SK-N-MC (cell line): Measurements from ENCODE around the gene E2F3.

Experiments used
- EZH2 ChIP-seq: fragments of 200-600 bp; sonication (generic); IDR thresholded peaks from one replicate; pipeline ENCODE4 v1.6.1; 2017; ENCODE audit warnings: antibody characterized with exemption
- FOXP2 ChIP-seq: optimal IDR thresholded peaks from 2 replicates; pipeline ENCODE3; 2011; ENCODE audit warnings: mild to moderate bottlenecking, moderate library complexity; ENCODE audit not compliant: insufficient read depth; ENCODE audit errors: extremely low read length, control extremely low read depth
- POLR2AphosphoS5 ChIP-seq: IDR thresholded peaks from 2 replicates; pipeline ENCODE4 v1.6.1; 2012; ENCODE audit warnings: mild to moderate bottlenecking, low read depth, low read length, borderline replicate concordance

- no peak for TF ChIP-seq POLR2AphosphoS5
- no peak for TF ChIP-seq EZH2
- TF ChIP-seq FOXP2, result no peak
Observed at GRCh38 chr6:20353134-20353533, 48.5 kb upstream of the E2F3 start.
